NCI-H69 (cell line): ENCODE data around the gene FGD3.

ENCODE experiments used
- DNase-seq: peaks from one replicate; lab custom pipeline; 2025; lab: John Stamatoyannopoulos, UW

The FGD3 gene

DNA sequence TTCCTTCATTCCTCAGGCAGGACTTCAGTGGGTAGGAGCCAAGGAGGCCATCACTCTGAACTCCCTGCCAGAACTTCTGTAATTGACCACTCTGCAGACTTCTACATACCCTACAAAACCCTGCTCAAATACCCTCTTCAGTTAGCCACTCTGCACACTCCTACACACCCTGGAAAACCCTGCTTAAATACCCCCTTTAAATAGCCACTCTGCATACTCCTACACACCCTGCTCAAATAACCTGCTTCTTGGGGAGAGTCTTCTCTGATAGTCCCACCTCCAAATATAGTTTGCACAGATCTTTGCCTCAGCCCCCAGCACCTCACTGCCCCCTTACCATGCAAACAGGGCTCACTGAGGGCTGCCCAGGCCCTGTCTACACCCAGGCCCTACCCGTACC, 130.0 kb downstream of the FGD3 start:
- no peak for DNase-seq

DNA sequence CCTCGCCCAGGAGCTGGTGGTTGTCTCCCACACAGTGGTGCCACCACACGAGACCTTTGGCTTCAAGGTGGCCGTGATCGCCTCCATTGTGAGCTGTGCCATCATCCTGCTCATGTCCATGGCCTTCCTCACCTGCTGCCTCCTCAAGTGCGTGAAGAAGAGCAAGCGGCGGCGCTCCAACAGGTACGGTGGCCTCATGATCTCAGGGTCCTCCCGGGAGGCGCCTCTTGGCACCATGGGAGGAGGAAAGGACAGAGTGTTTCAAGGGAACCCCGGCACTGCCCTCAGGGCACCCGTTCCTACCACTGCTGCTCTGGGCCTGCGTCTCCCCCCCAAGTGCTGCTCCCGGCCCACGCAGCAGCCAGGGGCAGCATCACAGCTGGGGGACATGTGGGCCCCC, 130.5 kb downstream of the FGD3 start:
- no peak for DNase-seq

DNA sequence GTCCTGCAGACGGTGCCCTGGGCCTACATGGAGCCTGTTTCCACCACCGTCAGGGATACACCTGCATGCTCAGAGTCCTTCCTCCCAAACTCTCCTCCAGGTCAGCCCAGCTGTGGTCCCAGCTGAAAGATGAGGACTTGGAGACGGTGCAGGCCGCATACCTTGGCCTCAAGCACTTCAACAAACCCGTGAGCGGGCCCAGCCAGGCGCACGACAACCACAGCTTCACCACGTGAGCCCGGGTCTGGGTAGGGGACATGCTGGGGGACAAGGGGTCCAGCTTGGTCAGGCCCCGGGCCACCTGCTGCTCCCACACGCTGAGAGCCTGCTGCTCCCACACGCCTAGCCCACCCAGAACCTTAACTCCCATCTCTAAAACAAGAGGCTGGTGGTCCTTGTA, 132.0 kb downstream of the FGD3 start:
- DNase-seq = no peak

DNA sequence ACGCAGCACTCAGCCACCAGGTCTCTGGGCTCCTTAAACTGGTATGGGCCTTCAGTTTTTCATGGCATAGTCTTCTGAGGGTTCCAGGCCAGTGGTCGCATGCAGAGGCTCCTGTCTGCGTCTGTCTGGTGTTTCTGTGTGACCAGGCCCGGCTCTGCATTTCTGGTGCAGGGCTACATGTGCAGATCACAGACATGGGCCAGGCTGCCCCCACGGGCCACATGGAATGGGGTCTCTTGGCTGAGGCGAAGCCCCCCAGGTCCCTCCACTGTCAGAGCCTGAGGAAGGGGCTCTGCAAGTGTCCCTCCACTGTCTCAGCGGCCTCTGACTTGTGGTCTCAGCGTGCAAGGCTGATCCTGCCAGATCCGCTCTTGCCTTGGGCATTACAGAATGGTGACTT, 133.1 kb downstream of the FGD3 start:
- no peak for DNase-seq

DNA sequence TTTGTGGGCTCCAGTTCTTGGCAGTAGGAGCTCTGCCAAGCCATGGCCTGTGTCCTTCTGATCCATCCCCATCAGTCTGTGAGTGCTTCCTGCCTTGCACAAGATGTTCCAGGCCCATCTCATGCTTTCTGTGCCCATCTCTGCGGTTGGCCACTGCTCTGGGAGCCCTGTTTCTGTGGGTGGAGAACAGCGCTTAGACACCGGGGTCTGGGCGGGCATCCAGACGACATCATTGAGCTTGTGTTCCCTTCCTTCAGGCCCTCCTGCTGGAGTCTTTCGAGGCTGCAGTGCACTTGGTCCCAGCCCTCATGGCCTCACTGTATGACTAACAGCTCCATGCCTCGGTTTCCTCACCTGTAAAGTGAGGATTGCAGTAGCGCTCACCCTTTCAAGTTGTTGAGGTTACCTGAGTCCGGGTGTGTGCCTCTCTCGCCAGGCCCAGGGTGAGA, 133.8 kb downstream of the FGD3 start:
- DNase-seq = no peak

DNA sequence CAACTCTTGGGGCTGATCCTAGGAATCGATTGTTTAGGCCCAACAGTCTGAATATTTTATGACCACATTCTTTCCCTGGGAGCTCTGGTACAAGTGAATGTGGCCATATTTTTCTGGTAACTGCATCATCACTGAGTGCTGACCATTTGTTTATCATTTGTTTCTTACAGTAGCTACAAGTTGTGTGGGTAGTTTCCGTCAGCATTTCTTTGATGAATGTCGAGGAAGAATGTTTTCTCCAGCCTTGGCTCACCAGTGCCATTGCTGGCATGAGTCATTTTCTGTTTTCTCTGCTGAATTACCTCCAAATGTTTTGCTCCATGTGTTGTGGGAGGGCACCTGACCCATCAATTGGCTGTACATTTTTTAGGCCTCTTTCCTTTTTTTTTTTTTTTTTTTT, 134.6 kb downstream of the FGD3 start:
- no peak for DNase-seq

DNA sequence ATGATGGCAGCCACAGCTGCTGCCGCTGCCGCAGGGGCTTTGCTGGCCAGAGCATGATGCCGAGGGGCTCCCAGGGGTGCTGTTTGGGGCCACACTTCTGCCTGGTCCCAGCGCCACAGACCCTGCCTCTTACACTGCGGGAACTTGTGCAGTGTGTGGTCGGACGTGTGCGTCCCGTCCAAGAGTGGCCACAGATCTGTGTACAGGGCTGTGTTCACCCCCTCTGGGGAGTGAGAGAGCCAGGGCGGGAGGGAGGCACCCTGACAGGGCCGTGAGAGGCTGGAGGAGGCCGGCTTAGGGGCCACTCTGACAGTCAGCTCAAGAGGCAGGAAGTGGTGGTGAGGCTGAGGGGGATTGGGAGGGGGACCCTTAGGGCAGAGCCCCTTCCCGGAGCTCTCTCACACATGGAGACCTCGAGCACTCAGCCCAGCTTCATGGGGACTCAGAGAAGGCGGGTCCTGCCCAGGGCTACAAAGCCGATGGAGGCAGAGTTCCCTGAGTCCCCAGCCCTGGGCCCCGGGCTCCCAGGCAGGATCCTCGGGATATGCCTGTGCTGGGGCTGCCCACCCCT, 135.6 kb downstream of the FGD3 start:
- DNase-seq = no peak

DNA sequence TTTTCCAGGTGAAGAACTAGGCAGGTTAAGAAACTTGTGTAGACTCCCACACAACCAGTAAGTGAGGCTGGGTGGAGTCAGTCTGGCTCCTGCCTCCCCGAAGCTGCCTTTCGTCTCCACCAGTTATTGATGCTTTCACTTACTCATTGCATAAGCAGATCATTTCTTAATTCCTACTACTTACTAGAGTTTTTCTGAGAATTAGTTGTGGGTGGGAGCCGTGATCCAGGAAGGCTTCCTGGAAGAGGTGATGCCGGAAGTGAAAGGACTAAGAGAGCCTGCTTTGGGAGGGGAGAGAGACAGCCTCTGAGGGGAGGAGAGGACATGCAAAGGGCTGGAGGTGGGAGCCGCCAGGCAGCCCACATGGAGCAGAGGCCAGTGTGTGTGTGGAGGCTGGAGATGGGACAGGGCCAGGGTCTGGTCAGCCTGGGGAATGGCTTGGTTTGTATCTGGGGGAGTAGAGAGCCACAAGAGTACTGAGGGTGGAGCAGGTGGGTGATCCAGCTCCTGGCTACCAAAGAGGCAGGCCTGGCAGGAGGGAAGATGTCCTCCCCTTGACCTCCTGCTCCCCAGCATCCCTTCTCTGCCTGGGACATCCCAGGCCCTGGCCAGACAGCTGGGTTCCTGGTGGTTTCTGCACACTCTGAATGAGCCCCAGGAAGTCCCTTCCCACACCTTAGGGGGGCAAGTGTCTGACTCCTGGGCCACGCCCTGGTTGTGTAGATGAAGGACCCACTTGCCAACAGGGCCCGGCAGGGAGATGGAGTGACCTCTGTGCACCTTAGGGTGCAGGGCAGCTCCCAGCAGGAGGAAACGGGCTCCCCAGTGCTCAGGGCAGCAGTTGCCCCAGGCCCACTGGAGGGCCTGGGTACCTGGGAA, 136.5 kb downstream of the FGD3 start:
- DNase-seq = no peak

DNA sequence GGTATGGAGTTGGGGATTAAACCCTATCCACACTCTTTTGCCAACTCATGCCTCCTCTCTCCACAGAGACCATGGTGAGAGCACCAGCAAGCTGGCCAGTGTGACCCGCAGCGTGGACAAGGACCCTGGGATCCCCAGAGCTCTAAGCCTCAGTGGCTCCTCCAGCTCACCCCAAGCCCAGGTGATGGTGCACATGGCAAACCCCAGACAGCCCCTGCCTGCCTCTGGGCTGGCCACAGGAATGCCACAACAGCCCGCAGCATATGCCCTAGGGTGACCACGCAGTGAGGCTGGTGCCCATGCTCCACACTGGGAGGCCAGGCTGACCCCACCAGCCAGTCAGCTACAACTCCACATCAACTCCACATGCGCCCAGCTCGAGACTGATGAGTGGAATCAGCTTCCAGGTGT, 137.2 kb downstream of the FGD3 start:
- DNase-seq = no peak

DNA sequence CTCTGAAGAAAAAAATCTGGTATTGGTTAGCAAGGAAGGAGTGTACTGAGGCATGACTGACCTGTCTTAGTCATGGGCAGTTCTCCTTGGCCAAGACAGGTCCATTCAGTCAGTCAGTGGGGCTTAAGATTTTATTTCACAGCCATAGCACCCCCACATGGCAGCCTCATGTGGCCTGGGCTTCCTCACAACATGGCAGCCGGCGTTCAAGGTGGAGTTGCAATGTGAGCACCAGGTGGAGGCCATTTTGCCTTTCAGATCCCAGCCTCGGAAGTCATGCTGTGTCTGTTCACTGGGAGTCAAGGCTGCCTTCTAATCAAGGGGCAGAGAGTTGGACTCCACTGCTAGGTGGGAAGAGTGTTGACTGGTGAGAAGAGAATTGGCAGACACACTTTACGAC, 138.4 kb downstream of the FGD3 start:
- no peak for DNase-seq
